Smooth muscle cell (in vitro differentiated cells): ENCODE results near the gene TMEM235. TPM values are rescaled to one million over a fixed set of nuclear protein-coding genes. Genes with fewer than 3 reads are reported as not detected.

Source experiments
- DNase-seq: peaks from one replicate; lab custom pipeline; 2025; ENCODE audit not compliant: unreplicated experiment; lab: John Stamatoyannopoulos, UW
- H2AFZ ChIP-seq: fragments of 200-600 bp; sonication (generic); 2 replicates; pipeline ENCODE4 v1.6.0; 2016; ENCODE audit warnings: antibody characterized with exemption, low read depth, mild to moderate bottlenecking
- H3F3A ChIP-seq: fragments of 200-600 bp; sonication (generic); 2 replicates; pipeline ENCODE4 v1.6.0; 2017; ENCODE audit warnings: antibody characterized with exemption, low read depth
- H3K27ac ChIP-seq: fragments of 200-600 bp; sonication (generic); 2 replicates; pipeline ENCODE4 v1.5.1; 2016; ENCODE audit warnings: low read depth, mild to moderate bottlenecking
- H3K27me3 ChIP-seq: fragments of 200-600 bp; sonication (generic); 2 replicates; pipeline ENCODE4 v1.6.1; 2016; ENCODE audit warnings: low read depth, mild to moderate bottlenecking
- H3K36me3 ChIP-seq: fragments of 200-600 bp; sonication (generic); 2 replicates; pipeline ENCODE4 v1.5.1; 2016; ENCODE audit warnings: low read depth
- H3K4me1 ChIP-seq: fragments of 200-600 bp; sonication (generic); 2 replicates; pipeline ENCODE4 v1.5.1; 2016; ENCODE audit warnings: low read depth
- H3K4me2 ChIP-seq: fragments of 200-600 bp; sonication (generic); 2 replicates; pipeline ENCODE4 v1.6.0; 2016; ENCODE audit warnings: mild to moderate bottlenecking
- H3K4me3 ChIP-seq: fragments of 200-600 bp; sonication (generic); 2 replicates; pipeline ENCODE4 v1.5.1; 2016; ENCODE audit warnings: mild to moderate bottlenecking
- H3K79me2 ChIP-seq: fragments of 200-600 bp; sonication (generic); 2 replicates; pipeline ENCODE4 v1.6.0; 2016; ENCODE audit warnings: low read depth, mild to moderate bottlenecking
- H3K9ac ChIP-seq: fragments of 200-600 bp; sonication (generic); 2 replicates; pipeline ENCODE4 v1.6.0; 2016; ENCODE audit warnings: low read depth
- H3K9me3 ChIP-seq: fragments of 200-600 bp; sonication (generic); replicated peaks from 2 replicates; pipeline ENCODE4 v1.5.1; 2016; ENCODE audit warnings: low read depth
- H4K20me1 ChIP-seq: fragments of 200-600 bp; sonication (generic); 2 replicates; pipeline ENCODE4 v1.6.0; 2016; ENCODE audit warnings: low read depth
- CTCF ChIP-seq: fragments of 200-600 bp; sonication (generic); IDR thresholded peaks from 2 replicates; pipeline ENCODE4 v1.5.1; 2017; ENCODE audit warnings: borderline replicate concordance, mild to moderate bottlenecking, antibody characterized with exemption; ENCODE audit not compliant: insufficient read depth, poor library complexity, severe bottlenecking
- WGBS: methylation state at CpG from one replicate; pipeline ENCODE4 v1.1.7; 2016; ENCODE audit warnings: low lambda C conversion rate; 5-methylcytosine and 5-hydroxymethylcytosine counted together
- polyA plus RNA-seq: library from polyadenylated mRNA; unstranded; fragments of >200 nt; fragmentation: Nextera tagmentation; extraction: Ambion mirVana; gene quantifications from 2 replicates; pipeline ENCODE4 v1.2.1, GENCODE V29; 2016
- total RNA-seq: library from RNA; depleted of rRNA; stranded (reverse); fragments of >200 nt; gene quantifications from 2 replicates; pipeline ENCODE4 v1.2.3, GENCODE V29; 2014

TMEM235 gene
- total and polyA plus RNA-seq, 2 experiments from 2014 or later = not detected

GRCh38 chr17:78236362-78237127 is 5.1 kb downstream of the TMEM235 start:
- Histone ChIP-seq H3K4me3 (no peak overlapping the region), H3K4me2 (no peak overlapping the region), H3K4me1 (no peaks in the 10 kb centered on the region), H2AFZ (no peak overlapping the region), H3K27ac (no peak overlapping the region), H3F3A (no peaks in the 10 kb centered on the region), H3K79me2 (no peaks in the 10 kb centered on the region), H3K9ac (no peak overlapping the region), H3K9me3 (no peaks in the 10 kb centered on the region), H3K27me3 (peaks cover 17% of the 10 kb centered on the region), H4K20me1 (no peaks in the 10 kb centered on the region), H3K36me3 (no peaks in the 10 kb centered on the region)
- no peak for TF ChIP-seq CTCF
- 97% methylated on average over 15 of the region's 20 CpGs for WGBS
- no peak for DNase-seq

- no peaks in the 10 kb centered on the region for H3F3A ChIP-seq
- no peaks in the 10 kb centered on the region for H3K36me3 ChIP-seq
- no peak overlapping the region for H3K4me3 ChIP-seq
- no peaks in the 10 kb centered on the region for H3K9me3 ChIP-seq
- H2AFZ ChIP-seq = no peak overlapping the region
- no peak for DNase-seq
- H3K9ac ChIP-seq = no peak overlapping the region
- 93% methylated on average over 11 of the region's 11 CpGs for WGBS
- no peaks in the 10 kb centered on the region for H3K4me1 ChIP-seq
- H3K79me2 ChIP-seq = no peaks in the 10 kb centered on the region
- H3K4me2 ChIP-seq = no peak overlapping the region
- no peak overlapping the region for H3K27ac ChIP-seq
- TF ChIP-seq CTCF = no peak
- H4K20me1 ChIP-seq = no peaks in the 10 kb centered on the region
- H3K27me3 ChIP-seq = peaks cover 7% of the 10 kb centered on the region
Measured at GRCh38 chr17:78237401-78238012, 6.1 kb downstream of the TMEM235 start.

GRCh38 chr17:78238823-78239488 is 7.5 kb downstream of the TMEM235 start:
- no peaks in the 10 kb centered on the region for H3K36me3 ChIP-seq
- H2AFZ ChIP-seq = no peak overlapping the region
- no peaks in the 10 kb centered on the region for H3K9me3 ChIP-seq
- H3K27me3 ChIP-seq = no peaks in the 10 kb centered on the region
- no peak overlapping the region for H3K27ac ChIP-seq
- no peaks in the 10 kb centered on the region for H3K4me1 ChIP-seq
- H3K4me3 ChIP-seq = no peak overlapping the region
- H3K9ac ChIP-seq = no peak overlapping the region
- no peak overlapping the region for H3K4me2 ChIP-seq
- H3F3A ChIP-seq = no peaks in the 10 kb centered on the region
- no peaks in the 10 kb centered on the region for H3K79me2 ChIP-seq
- no peak for TF ChIP-seq CTCF
- no peaks in the 10 kb centered on the region for H4K20me1 ChIP-seq
- no peak for DNase-seq
- 90% methylated on average over 20 of the region's 20 CpGs for WGBS
